GM12874 (cell line): Measurements from ENCODE around the gene BEND6.

ENCODE experiments used
- TF ChIP-seq, protein P1 (sequence below): IDR thresholded peaks from 2 replicates; pipeline ENCODE4 v1.5.1; 2011; ENCODE audit warnings: low read depth, mild to moderate bottlenecking, control low read depth, low read length, moderate library complexity; ENCODE audit not compliant: insufficient read depth

BEND6 gene

DNA sequence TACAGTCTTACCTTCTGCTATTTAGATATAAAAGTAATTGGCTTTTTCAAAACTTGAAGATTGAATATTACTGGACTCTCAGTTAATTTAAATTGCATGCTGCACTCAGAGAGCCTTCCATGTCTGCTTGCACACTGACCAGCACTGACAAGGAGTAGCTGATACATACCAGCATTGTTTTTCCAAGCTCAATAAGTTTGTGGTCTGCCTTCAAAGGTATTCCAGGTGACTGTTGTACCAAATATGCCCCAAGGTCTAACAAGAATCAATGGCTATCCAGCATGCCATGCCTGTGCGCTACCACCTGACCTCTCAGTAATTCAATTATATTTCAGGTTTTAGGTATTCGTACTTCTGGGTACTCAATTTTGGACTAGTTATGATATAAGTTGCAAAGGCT lies 30.0 kb downstream of the BEND6 start:
- TF ChIP-seq, protein P1, sequence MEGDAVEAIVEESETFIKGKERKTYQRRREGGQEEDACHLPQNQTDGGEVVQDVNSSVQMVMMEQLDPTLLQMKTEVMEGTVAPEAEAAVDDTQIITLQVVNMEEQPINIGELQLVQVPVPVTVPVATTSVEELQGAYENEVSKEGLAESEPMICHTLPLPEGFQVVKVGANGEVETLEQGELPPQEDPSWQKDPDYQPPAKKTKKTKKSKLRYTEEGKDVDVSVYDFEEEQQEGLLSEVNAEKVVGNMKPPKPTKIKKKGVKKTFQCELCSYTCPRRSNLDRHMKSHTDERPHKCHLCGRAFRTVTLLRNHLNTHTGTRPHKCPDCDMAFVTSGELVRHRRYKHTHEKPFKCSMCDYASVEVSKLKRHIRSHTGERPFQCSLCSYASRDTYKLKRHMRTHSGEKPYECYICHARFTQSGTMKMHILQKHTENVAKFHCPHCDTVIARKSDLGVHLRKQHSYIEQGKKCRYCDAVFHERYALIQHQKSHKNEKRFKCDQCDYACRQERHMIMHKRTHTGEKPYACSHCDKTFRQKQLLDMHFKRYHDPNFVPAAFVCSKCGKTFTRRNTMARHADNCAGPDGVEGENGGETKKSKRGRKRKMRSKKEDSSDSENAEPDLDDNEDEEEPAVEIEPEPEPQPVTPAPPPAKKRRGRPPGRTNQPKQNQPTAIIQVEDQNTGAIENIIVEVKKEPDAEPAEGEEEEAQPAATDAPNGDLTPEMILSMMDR = no peak

DNA sequence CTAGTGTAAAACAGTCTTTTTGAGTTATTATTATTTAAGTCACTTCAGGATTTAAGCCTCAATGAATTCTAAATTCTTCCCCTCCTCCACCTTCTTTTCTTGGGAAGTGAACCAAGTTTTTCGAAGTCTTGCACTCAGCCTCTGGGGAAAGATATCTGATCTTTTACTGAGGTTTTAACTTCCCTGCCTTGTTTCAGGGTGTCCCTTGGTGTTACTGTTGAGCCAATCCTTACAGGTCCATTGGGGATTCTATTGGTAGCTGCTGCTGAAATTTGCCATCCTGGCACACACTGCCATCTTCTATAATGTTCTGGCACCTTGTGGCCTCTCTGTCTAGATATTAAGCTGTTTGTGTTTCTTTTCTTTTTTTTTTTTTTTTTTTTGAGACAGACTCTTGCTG lies 31.7 kb downstream of the BEND6 start:
- TF ChIP-seq, protein P1 = no peak

DNA sequence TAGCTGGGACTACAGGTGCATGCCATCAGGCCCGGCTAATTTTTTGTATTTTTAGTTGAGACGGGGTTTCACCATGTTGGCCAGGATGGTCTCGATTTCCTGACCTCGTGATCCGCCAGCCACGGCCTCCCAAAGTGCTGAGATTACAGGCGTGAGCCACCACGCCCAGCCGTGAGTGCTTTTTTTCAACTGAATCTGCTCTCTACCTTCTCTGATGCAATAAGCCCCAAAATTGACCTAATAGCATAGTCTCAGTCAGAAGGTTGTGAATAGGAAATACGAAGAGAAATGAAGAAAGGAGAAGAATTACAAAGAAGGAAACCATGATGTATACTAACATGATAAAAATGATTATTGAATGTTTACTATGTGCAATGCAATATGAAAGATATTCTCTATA lies 33.2 kb downstream of the BEND6 start:
- TF ChIP-seq, protein P1 = no peak

DNA sequence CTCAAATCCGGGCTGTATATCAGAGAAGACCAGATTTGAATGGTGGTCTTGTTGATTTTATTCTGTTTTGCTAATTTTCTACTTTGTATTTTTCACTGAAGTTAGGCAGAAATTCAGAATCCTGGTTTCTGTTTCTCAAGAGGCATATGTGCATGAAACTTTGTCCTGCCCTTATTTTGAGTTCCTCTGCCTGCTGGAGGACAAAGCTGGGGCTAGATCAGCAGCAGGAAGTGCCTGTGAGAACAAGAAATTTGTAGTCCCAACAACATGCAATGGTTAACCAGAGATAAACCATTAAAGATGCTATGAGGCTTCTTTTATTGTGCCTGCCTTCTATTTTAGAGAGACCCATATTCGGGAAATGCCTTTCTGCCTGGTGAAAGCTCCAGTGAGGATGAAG lies 37.1 kb downstream of the BEND6 start:
- TF ChIP-seq, protein P1 = no peak

DNA sequence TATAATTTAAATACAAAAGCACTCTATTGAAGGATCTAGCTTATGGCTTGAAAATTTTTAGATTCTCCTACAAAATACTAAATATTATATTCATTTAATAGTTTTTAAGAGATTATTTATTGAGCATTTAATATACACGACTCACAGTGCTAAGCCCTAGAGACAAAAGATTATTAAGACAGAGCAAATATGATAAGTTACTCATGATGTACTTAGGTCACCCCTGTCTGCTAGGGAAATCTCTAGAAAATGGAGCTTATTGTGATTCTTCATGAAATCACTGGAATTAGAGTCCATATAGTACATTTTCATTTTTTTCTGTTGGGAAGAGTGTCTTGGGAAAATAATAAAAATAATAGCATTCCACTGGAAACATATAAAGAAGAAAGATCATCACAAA lies 37.8 kb downstream of the BEND6 start:
- TF ChIP-seq, protein P1 = no peak

DNA sequence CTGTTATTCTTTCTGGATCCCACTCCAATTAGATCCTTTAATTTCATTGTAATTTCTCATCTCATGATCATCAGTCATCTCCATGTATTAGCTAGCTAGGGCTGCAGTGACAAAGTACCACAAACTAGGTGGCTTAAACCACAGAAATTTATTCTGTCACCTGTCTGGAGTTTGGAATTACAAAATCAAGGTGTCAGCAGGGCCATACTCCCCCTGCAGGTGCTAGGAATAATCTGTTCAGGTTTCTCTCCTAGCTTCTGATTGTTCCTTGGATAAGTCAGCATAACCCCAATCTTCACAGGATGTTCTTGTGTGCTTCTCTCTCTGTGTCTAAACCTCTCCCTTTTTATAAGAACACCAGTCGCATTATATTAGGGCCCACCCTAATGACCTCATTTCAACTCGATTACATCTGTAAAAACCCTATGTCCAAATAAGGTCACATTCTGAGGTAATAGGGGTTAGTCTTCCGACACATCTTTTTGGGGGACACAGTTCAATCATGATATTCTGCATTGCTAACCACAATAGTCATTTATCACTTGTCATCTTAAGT lies 40.5 kb downstream of the BEND6 start:
- TF ChIP-seq, protein P1 = no peak

DNA sequence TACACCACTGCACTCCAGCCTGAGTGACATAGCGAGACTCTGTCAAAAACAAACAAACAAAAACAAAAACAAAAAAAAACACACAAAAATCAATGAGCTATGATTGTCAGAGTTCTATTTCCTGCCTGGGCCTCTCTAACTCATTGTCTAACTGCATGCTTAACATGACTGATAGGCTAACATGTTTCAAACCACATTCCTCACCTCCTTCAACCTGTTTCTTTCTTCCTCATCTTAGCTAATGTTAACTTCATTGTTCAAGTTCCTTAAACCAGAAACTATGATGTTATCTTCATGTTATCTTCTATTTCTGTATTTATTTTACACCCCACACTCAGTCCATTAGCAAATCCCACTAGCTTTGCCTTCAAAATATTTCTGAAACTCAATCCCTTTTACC lies 41.5 kb downstream of the BEND6 start:
- TF ChIP-seq, protein P1 = no peak
